GM10266 (cell line): ENCODE data around the gene RGN.
"Not testable (repeated sequence)": the region's sequence is repeated elsewhere in the genome, so short reads cannot be mapped to it uniquely, and the experiment has no call there.

Experiments
- DNase-seq: peaks from one replicate; pipeline ENCODE4 v3.0.0; 2012; ENCODE audit errors: extremely low spot score
- CTCF ChIP-seq: IDR thresholded peaks from 2 replicates; pipeline ENCODE4 v1.5.1; 2012; ENCODE audit warnings: mild to moderate bottlenecking, low read depth; ENCODE audit not compliant: control insufficient read depth, insufficient read depth; ENCODE audit errors: missing control alignments

Gene RGN

GRCh38 chrX:47129157-47129898 is 51.1 kb downstream of the RGN start:
- DNase-seq: peak; percentile 86
- TF ChIP-seq CTCF: no peak

- no peak for DNase-seq
- no peak for TF ChIP-seq CTCF
Observed at GRCh38 chrX:47129899-47130358, 51.7 kb downstream of the RGN start.

GRCh38 chrX:47133493-47133892 is 55.2 kb downstream of the RGN start:
- TF ChIP-seq CTCF: no peak
- no peak for DNase-seq

GRCh38 chrX:47135650-47136049 is 57.4 kb downstream of the RGN start:
- not testable (repeated sequence) for DNase-seq

GRCh38 chrX:47138171-47138570 is 59.9 kb downstream of the RGN start:
- no peak for TF ChIP-seq CTCF
- no peak for DNase-seq
